MG63 (cell line): ENCODE measurements around the gene NPR2. TPM values are rescaled to one million over a fixed set of nuclear protein-coding genes. Genes with fewer than 3 reads are reported as not detected.

Source experiments
- DNase-seq: peaks from one replicate; pipeline ENCODE4 v3.0.0-alpha.2; 2020
- H3K27me3 ChIP-seq: fragments of 250-450 bp; sonication (Bioruptor Pico); 2 replicates; pipeline ENCODE4 v1.5.1; 2020; ENCODE audit warnings: mild to moderate bottlenecking, moderate library complexity
- H3K36me3 ChIP-seq: fragments of 250-450 bp; sonication (Bioruptor Pico); 2 replicates; pipeline ENCODE4 v1.5.1; 2020; ENCODE audit warnings: mild to moderate bottlenecking, moderate library complexity
- H3K4me3 ChIP-seq: fragments of 250-450 bp; sonication (Bioruptor Pico); 2 replicates; pipeline ENCODE4 v1.5.1; 2020; ENCODE audit warnings: mild to moderate bottlenecking, moderate library complexity
- H3K9me3 ChIP-seq: fragments of 250-450 bp; sonication (Bioruptor Pico); 2 replicates; pipeline ENCODE4 v1.5.1; 2020; ENCODE audit warnings: mild to moderate bottlenecking, moderate library complexity
- total RNA-seq: library from RNA; depleted of rRNA; stranded (reverse); fragments of >200 nt; shearing (Covaris generic); gene quantifications from 2 replicates; pipeline ENCODE4 v1.2.3, GENCODE V29; 2014; ENCODE audit warnings: low replicate concordance

The NPR2 gene
- total RNA-seq, 1 experiment from 2014 or later = 42.0 TPM

- Histone ChIP-seq H3K27me3 (no peaks in the 10 kb centered on the region), H3K36me3 (peaks cover 40% of the 10 kb centered on the region), H3K9me3 (no peaks in the 10 kb centered on the region), H3K4me3 (no peak overlapping the region)
- DNase-seq = no peak
Observed at GRCh38 chr9:35757892-35758275, 33.5 kb upstream of the NPR2 start.

GRCh38 chr9:35758475-35759050 lies 32.8 kb upstream of the NPR2 start:
- DNase-seq = no peak
- Histone ChIP-seq H3K27me3 (no peaks in the 10 kb centered on the region), H3K9me3 (no peaks in the 10 kb centered on the region), H3K36me3 (peaks cover 33% of the 10 kb centered on the region), H3K4me3 (no peak overlapping the region)

- H3K27me3 ChIP-seq = no peaks in the 10 kb centered on the region
- H3K36me3 ChIP-seq = peaks cover 21% of the 10 kb centered on the region
- no peaks in the 10 kb centered on the region for H3K9me3 ChIP-seq
- DNase-seq = no peak
- no peak overlapping the region for H3K4me3 ChIP-seq
Observed at GRCh38 chr9:35759795-35760194, 31.6 kb upstream of the NPR2 start.

- DNase-seq = no peak
- Histone ChIP-seq H3K27me3 (no peaks in the 10 kb centered on the region), H3K9me3 (no peaks in the 10 kb centered on the region), H3K36me3 (peaks cover 16% of the 10 kb centered on the region), H3K4me3 (no peak overlapping the region)
Observed at GRCh38 chr9:35760651-35761050, 30.7 kb upstream of the NPR2 start.

- no peaks in the 10 kb centered on the region for H3K9me3 ChIP-seq
- no peak for DNase-seq
- H3K27me3 ChIP-seq = no peaks in the 10 kb centered on the region
- H3K36me3 ChIP-seq = peaks cover 5% of the 10 kb centered on the region; the same call in 1 of the 2 replicates
- H3K4me3 ChIP-seq = no peak overlapping the region
Observed at GRCh38 chr9:35763181-35763580, 28.2 kb upstream of the NPR2 start.

GRCh38 chr9:35763803-35764202 lies 27.6 kb upstream of the NPR2 start:
- Histone ChIP-seq H3K4me3 (no peak overlapping the region), H3K27me3 (no peaks in the 10 kb centered on the region), H3K9me3 (no peaks in the 10 kb centered on the region), H3K36me3 (peaks cover 5% of the 10 kb centered on the region; the same call in 1 of the 2 replicates)
- DNase-seq = no peak

- Histone ChIP-seq H3K9me3 (no peaks in the 10 kb centered on the region), H3K4me3 (no peak overlapping the region), H3K27me3 (no peaks in the 10 kb centered on the region), H3K36me3 (no peaks in the 10 kb centered on the region)
- DNase-seq = no peak
Observed at GRCh38 chr9:35766997-35767396, 24.4 kb upstream of the NPR2 start.

GRCh38 chr9:35767458-35767857 lies 23.9 kb upstream of the NPR2 start:
- no peak for DNase-seq
- no peaks in the 10 kb centered on the region for H3K9me3 ChIP-seq
- no peaks in the 10 kb centered on the region for H3K36me3 ChIP-seq
- H3K4me3 ChIP-seq = no peak overlapping the region
- H3K27me3 ChIP-seq = no peaks in the 10 kb centered on the region

GRCh38 chr9:35769763-35770162 lies 21.6 kb upstream of the NPR2 start:
- H3K9me3 ChIP-seq = no peaks in the 10 kb centered on the region
- H3K36me3 ChIP-seq = no peaks in the 10 kb centered on the region
- no peak overlapping the region for H3K4me3 ChIP-seq
- no peak for DNase-seq
- H3K27me3 ChIP-seq = no peaks in the 10 kb centered on the region

- Histone ChIP-seq H3K9me3 (no peaks in the 10 kb centered on the region), H3K27me3 (no peaks in the 10 kb centered on the region), H3K36me3 (no peaks in the 10 kb centered on the region), H3K4me3 (no peak overlapping the region)
- peak; percentile 60 for DNase-seq
Observed at GRCh38 chr9:35771075-35771433, 20.3 kb upstream of the NPR2 start.

GRCh38 chr9:35771534-35771933 lies 19.9 kb upstream of the NPR2 start:
- H3K9me3 ChIP-seq = no peaks in the 10 kb centered on the region
- H3K36me3 ChIP-seq = no peaks in the 10 kb centered on the region
- DNase-seq = no peak
- no peak overlapping the region for H3K4me3 ChIP-seq
- no peaks in the 10 kb centered on the region for H3K27me3 ChIP-seq

- H3K9me3 ChIP-seq = no peaks in the 10 kb centered on the region
- no peak overlapping the region for H3K4me3 ChIP-seq
- no peak for DNase-seq
- no peaks in the 10 kb centered on the region for H3K36me3 ChIP-seq
- no peaks in the 10 kb centered on the region for H3K27me3 ChIP-seq
Observed at GRCh38 chr9:35771943-35772342, 19.4 kb upstream of the NPR2 start.

- H3K9me3 ChIP-seq = no peaks in the 10 kb centered on the region
- H3K4me3 ChIP-seq = no peak overlapping the region
- H3K36me3 ChIP-seq = no peaks in the 10 kb centered on the region
- H3K27me3 ChIP-seq = peaks cover 9% of the 10 kb centered on the region
- no peak for DNase-seq
Observed at GRCh38 chr9:35774907-35775635, 16.3 kb upstream of the NPR2 start.

GRCh38 chr9:35776018-35776417 lies 15.4 kb upstream of the NPR2 start:
- no peak for DNase-seq
- Histone ChIP-seq H3K36me3 (no peaks in the 10 kb centered on the region), H3K27me3 (peaks cover 17% of the 10 kb centered on the region), H3K4me3 (no peak overlapping the region), H3K9me3 (no peaks in the 10 kb centered on the region)

GRCh38 chr9:35778496-35778895 lies 12.9 kb upstream of the NPR2 start:
- no peak for DNase-seq

GRCh38 chr9:35781066-35781465 lies 10.3 kb upstream of the NPR2 start:
- Histone ChIP-seq H3K27me3 (peaks cover 20% of the 10 kb centered on the region), H3K4me3 (no peak overlapping the region), H3K36me3 (no peaks in the 10 kb centered on the region), H3K9me3 (no peaks in the 10 kb centered on the region)
- DNase-seq = no peak

More at GRCh38 chr9:35778496-35778895, 12.9 kb upstream of the NPR2 start:
- H3K4me3 ChIP-seq = no peak overlapping the region
- H3K36me3 ChIP-seq = no peaks in the 10 kb centered on the region
- no peaks in the 10 kb centered on the region for H3K9me3 ChIP-seq
- peaks cover 20% of the 10 kb centered on the region for H3K27me3 ChIP-seq

- peaks cover 20% of the 10 kb centered on the region for H3K27me3 ChIP-seq
- no peaks in the 10 kb centered on the region for H3K36me3 ChIP-seq
- no peak overlapping the region for H3K4me3 ChIP-seq
- DNase-seq = no peak
- H3K9me3 ChIP-seq = no peaks in the 10 kb centered on the region
Observed at GRCh38 chr9:35783418-35783817, 8.0 kb upstream of the NPR2 start.

- no peak for DNase-seq
- Histone ChIP-seq H3K4me3 (no peak overlapping the region), H3K36me3 (no peaks in the 10 kb centered on the region), H3K27me3 (no peaks in the 10 kb centered on the region; the same call in 1 of the 2 replicates), H3K9me3 (no peaks in the 10 kb centered on the region)
Observed at GRCh38 chr9:35789541-35789940, 1.9 kb upstream of the NPR2 start.
